ENCODE data around the gene TMPRSS9.

Gene TMPRSS9

DNA sequence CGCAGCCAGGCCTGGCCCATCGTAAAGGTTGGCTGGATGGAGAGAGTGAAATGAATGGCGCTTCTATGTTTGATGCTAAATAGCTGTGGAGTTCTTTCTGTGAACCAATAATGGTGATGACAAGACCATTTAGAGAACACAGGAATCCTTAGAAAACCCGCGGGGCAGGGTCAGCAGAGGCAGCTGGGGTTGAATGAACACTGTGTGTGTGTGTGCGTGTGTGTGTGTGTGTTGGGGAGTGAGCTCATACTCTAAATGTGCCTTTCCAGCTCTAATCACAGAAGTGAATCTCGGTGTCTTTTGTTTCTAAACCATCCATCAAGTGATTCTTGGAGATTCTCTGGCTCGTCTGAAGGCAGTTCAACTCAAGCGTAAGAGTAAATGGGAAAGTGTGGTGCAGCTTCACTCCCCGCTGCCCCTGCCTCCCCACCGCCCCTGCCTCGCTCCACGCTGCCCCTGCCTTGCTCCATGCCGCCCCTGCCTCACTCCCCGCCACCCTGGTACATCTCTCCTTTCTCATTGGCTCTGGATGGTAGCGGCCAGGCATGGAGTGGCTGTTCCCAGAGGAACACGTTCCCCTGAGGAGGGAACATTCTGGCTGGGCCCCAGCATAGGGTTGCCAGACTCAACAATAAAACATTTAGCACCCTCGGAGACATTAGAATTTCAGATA is 21.2 kb downstream of the TMPRSS9 start:
- TF ChIP-seq RAD21 (IDR thresholded peaks at IDR 0.05; ENCODE audit: low read depth) = no peak
- TF ChIP-seq NFIC (IDR thresholded peaks at IDR 0.05) = no peak
- no peak for TF ChIP-seq EGR1 (IDR thresholded peaks at IDR 0.05)
- no peak for TF ChIP-seq TEAD4 (IDR thresholded peaks at IDR 0.05)

DNA sequence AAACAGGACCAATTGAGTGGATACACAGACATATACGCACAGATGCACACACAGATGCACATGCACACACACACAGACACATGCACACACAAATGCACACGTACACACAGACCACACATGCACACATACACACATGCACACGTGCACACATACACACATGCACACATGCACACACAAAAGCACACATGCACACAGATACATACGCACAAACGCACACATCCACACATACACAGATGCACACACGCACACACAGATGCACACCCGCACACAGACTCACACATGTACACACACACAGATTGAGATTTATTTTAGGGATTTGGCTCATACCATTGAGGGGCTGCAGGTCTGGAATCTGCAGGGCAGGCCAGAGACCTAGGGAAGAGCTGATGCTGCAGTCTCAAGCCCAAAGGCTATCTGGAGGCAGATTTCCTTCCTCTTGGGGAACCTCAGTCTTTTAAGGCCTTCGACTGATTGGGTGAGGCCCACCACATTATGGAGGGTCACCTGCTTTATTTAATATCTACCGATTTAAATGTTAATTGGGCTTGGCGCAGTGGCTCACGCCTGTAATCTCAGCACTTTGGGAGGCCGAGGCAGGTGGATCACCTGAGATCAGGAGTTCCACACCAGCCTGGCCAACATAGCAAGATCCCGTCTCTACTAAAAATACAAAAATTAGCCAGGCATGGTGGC is 22.6 kb downstream of the TMPRSS9 start:
- no peak for TF ChIP-seq CREB1 (IDR thresholded peaks at IDR 0.05; ENCODE audit: low read depth)
- TF ChIP-seq TEAD4 (IDR thresholded peaks at IDR 0.05) = no peak
- TF ChIP-seq TCF12 (IDR thresholded peaks at IDR 0.05; ENCODE audit: low read depth) = no peak
- TF ChIP-seq RAD21 (IDR thresholded peaks at IDR 0.05; ENCODE audit: low read depth) = no peak
- TF ChIP-seq EGR1 (IDR thresholded peaks at IDR 0.05) = no peak
- no peak for TF ChIP-seq NFIC (IDR thresholded peaks at IDR 0.05)
- TF ChIP-seq REST (IDR thresholded peaks at IDR 0.05; ENCODE audit: low read depth) = no peak

- TF ChIP-seq, protein P1, sequence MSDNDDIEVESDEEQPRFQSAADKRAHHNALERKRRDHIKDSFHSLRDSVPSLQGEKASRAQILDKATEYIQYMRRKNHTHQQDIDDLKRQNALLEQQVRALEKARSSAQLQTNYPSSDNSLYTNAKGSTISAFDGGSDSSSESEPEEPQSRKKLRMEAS (IDR thresholded peaks at IDR 0.05) = peak; percentile 95
- TF ChIP-seq TEAD4 (IDR thresholded peaks at IDR 0.05) (peak; percentile 40; the same call in 1 of the 2 replicates), ZBTB7A (IDR thresholded peaks at IDR 0.05; ENCODE audit: low read depth) (no peak), YY1 (IDR thresholded peaks at IDR 0.05; ENCODE audit: low read depth) (peak; percentile 75), EGR1 (IDR thresholded peaks at IDR 0.05) (no peak)
These were observed 25.1 kb downstream of the TMPRSS9 start for GRCh38 chr19:2385053-2385721.

- TF ChIP-seq NFIC (IDR thresholded peaks at IDR 0.05) = no peak
- no peak for TF ChIP-seq RAD21 (IDR thresholded peaks at IDR 0.05; ENCODE audit: low read depth)
- no peak for TF ChIP-seq CREB1 (IDR thresholded peaks at IDR 0.05; ENCODE audit: low read depth)
- no peak for TF ChIP-seq FOXM1 (IDR thresholded peaks at IDR 0.05; ENCODE audit: borderline replicate concordance, low read depth)
- TF ChIP-seq TCF12 (IDR thresholded peaks at IDR 0.05; ENCODE audit: low read depth) = no peak
These were observed 27.6 kb downstream of the TMPRSS9 start for GRCh38 chr19:2387367-2388288.

GRCh38 chr19:2389594-2389993 is 29.5 kb downstream of the TMPRSS9 start:
- TF ChIP-seq TCF12 (IDR thresholded peaks at IDR 0.05; ENCODE audit: low read depth) (no peak), FOXM1 (IDR thresholded peaks at IDR 0.05; ENCODE audit: borderline replicate concordance, low read depth) (no peak), EP300 (IDR thresholded peaks at IDR 0.05; ENCODE audit: borderline replicate concordance) (no peak), YY1 (IDR thresholded peaks at IDR 0.05; ENCODE audit: low read depth) (no peak), NFIC (IDR thresholded peaks at IDR 0.05) (no peak), EGR1 (IDR thresholded peaks at IDR 0.05) (no peak), TAF1 (IDR thresholded peaks at IDR 0.05; ENCODE audit: low read depth) (no peak), RAD21 (IDR thresholded peaks at IDR 0.05; ENCODE audit: low read depth) (no peak), USF1 (IDR thresholded peaks at IDR 0.05) (no peak), ZBTB7A (IDR thresholded peaks at IDR 0.05; ENCODE audit: low read depth) (no peak), CREB1 (IDR thresholded peaks at IDR 0.05; ENCODE audit: low read depth) (no peak), REST (IDR thresholded peaks at IDR 0.05; ENCODE audit: low read depth) (no peak)

DNA sequence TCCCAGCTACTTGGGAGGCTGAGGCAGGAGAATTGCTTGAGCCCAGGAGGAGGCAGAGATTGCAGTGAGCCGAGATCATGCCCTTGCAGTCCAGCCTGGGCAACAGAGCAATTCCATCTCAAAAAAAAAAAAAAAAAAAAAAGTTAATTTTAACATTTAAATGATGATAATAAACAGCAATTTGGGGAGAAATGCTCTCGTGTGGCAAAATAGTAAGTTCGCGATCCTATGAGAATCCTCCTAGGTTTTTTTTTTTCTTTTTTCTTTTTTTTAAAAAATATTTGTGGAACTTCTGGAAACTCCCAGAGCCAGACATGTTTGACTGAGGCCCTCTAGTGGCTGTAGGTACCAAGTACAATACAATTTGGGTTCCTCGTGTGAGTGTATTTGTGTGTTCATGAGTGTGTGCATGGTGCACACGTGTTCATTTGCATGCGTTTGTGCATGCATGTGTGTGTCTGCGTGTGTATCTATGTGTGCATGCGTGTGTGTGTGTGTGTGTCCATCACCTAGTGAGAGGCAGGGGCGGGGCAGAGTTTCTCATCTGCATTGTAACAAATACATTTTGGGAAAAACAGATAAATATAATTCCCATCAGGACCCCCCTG is 31.2 kb downstream of the TMPRSS9 start:
- TF ChIP-seq CREB1 (IDR thresholded peaks at IDR 0.05; ENCODE audit: low read depth) (no peak), EGR1 (IDR thresholded peaks at IDR 0.05) (no peak), RAD21 (IDR thresholded peaks at IDR 0.05; ENCODE audit: low read depth) (peak; percentile 85), TCF12 (IDR thresholded peaks at IDR 0.05; ENCODE audit: low read depth) (no peak)
- TF ChIP-seq, protein P1 (IDR thresholded peaks at IDR 0.05) = peak; percentile 46; the same call in 1 of the 2 replicates

All from Ishikawa (cell line).